Measurements from ENCODE around the gene OXCT1. TPM values are rescaled to one million over a fixed set of nuclear protein-coding genes. Genes with fewer than 3 reads are reported as not detected.

OXCT1 gene
- 51.4 and 66.0 TPM in 2 replicates for total RNA-seq

GRCh38 chr5:41869724-41870626 lies at the start of gene OXCT1:
OXCT1 (minus strand) TSS chr5:41870425; CDS start chr5:41870358, 67 bp downstream.

GRCh38 chr5:41903892-41904799 lies 33.9 kb upstream of the OXCT1 start, which contains the start of gene RIMOC1:
RIMOC1 (plus strand) TSS chr5:41904344; CDS start chr5:41904368, 24 bp downstream.

Other genes with a start within 250 kb of the OXCT1 start
- 16.6 and 18.1 TPM in 2 replicates for gene RIMOC1, start 33.9 kb upstream of the OXCT1 start, total RNA-seq
- gene FBXO4, start 54.9 kb upstream of the OXCT1 start, total RNA-seq = 11.1 and 15.6 TPM in 2 replicates